ENCODE results near the gene RSRC2. TPM values are rescaled to one million over a fixed set of nuclear protein-coding genes. Genes with fewer than 3 reads are reported as not detected.

Gene RSRC2
- total RNA-seq, 1 donor: 41.9 TPM

DNA sequence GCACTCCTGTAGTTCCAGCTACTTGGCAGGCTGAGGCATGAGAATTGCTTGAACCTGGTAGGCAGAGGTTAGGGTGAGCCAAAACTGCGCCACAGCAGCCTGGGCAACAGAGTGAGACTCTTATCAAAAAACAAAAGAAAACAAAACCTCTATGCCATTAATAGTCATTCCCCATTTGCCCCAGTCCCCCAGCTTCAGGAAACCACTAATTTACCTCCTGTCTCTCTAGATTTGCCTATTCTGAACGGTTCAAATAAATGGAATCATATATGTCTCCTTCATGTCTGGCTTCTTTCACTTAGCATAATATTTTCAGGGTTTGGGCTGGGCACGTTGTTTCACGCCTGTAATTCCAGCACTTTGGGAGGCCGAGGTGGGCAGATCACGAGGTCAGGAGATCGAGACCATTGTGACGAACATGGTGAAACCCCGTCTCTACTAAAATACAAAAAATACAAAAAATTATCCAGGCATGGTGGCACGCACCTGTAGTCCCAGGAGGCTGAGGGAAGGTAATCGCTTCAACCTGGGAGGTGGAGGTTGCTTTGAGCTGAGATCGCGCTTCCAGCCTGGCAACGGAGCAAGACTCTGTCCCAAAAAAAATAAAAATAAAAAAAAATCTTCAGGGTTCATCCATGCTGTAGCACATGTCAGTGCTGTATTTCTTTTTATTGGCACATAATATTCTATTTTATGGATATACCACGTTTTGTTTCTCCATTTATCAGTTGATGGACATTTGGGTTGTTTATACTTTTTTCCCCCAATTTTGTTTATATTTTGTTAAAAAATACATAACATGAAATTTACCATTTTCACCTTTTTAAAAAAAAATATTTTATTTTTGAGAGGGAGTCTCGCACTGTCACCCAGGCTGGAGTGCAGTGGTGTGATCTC, 32.3 kb upstream of the RSRC2 start:
- no peak for DNase-seq (ENCODE audit: low read depth)
- TF ChIP-seq CTCF (IDR thresholded peaks at IDR 0.05; ENCODE audit: insufficient read depth, low read depth, low read length): no peak

DNA sequence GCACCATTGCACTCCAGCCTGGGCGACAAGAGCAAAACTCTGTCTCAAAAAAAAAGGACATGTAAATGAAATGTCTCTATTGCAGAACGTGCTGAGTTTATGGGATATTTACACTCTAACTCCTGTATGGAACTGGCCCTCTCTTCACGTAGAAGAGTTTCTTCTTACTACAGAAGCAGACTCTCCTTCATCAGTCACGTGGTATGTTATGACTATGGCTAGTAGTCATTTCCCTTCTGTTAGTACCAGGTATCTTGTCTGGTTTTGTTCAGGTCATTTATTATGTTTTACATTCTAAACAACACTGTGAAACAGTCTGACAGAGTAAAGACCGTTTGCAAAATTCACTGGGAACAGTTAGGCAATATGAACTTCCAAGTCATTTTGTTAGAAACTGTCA, 20.6 kb upstream of the RSRC2 start:
- TF ChIP-seq CTCF (IDR thresholded peaks at IDR 0.05; ENCODE audit: insufficient read depth, low read depth, low read length): no peak
- DNase-seq (ENCODE audit: low read depth): no peak
- no peak overlapping the region for H3K4me3 ChIP-seq (ENCODE audit: low read depth, low read length)

More for the DNA sequence above, 32.3 kb upstream of the RSRC2 start:
- H3K4me3 ChIP-seq (ENCODE audit: low read depth, low read length): no peak overlapping the region

- no peak for DNase-seq (ENCODE audit: low read depth)
- TF ChIP-seq CTCF (IDR thresholded peaks at IDR 0.05; ENCODE audit: insufficient read depth, low read depth, low read length): no peak
- H3K4me3 ChIP-seq (ENCODE audit: low read depth, low read length): no peak overlapping the region
Measured at GRCh38 chr12:122545855-122546254, 19.1 kb upstream of the RSRC2 start.

- TF ChIP-seq CTCF (IDR thresholded peaks at IDR 0.05; ENCODE audit: insufficient read depth, low read depth, low read length): no peak
Measured at GRCh38 chr12:122544537-122544936, 17.8 kb upstream of the RSRC2 start.

GRCh38 chr12:122538496-122538895, 11.8 kb upstream of the RSRC2 start:
- no peak overlapping the region for H3K4me3 ChIP-seq (ENCODE audit: low read depth, low read length)
- peak; percentile 16 for DNase-seq (ENCODE audit: low read depth)
- TF ChIP-seq CTCF (IDR thresholded peaks at IDR 0.05; ENCODE audit: insufficient read depth, low read depth, low read length): no peak

More at GRCh38 chr12:122544537-122544936, 17.8 kb upstream of the RSRC2 start:
- no peak for DNase-seq (ENCODE audit: low read depth)
- H3K4me3 ChIP-seq (ENCODE audit: low read depth, low read length): no peak overlapping the region

- no peak for TF ChIP-seq CTCF (IDR thresholded peaks at IDR 0.05; ENCODE audit: insufficient read depth, low read depth, low read length)
- no peak for DNase-seq (ENCODE audit: low read depth)
- no peak overlapping the region for H3K4me3 ChIP-seq (ENCODE audit: low read depth, low read length)
Measured at GRCh38 chr12:122537021-122537420, 10.3 kb upstream of the RSRC2 start.

Data from fibroblast of villous mesenchyme (primary cell).